Lower lobe of right lung (tissue), 2 donors: ENCODE data around the gene IFNG. TPM values are rescaled to one million over a fixed set of nuclear protein-coding genes. Genes with fewer than 3 reads are reported as not detected.
A peak's percentile ranks its signal among the peaks of the same experiment; 100 is the strongest.
"Not testable (repeated sequence)": the region's sequence is repeated elsewhere in the genome, so short reads cannot be mapped to it uniquely, and the experiment has no call there.

Experiments
- ATAC-seq, 2 donors: fragments of 200-7000 bp; cut with Tn5 transposase; one replicate each; pipeline ENCODE4 v1.9.1; 2020 to 2022; ENCODE audit warnings: mild to moderate bottlenecking in 2 of 2, moderate library complexity in 2 of 2
- DNase-seq: peaks from one replicate; pipeline ENCODE4 v3.0.0-alpha.2; 2020
- H3K27ac ChIP-seq: fragments of 200-600 bp; one replicate; pipeline ENCODE4 v1.8.0; 2022
- H3K27me3 ChIP-seq: fragments of 200-600 bp; one replicate; pipeline ENCODE4 v1.8.0; 2022; ENCODE audit warnings: low read depth
- H3K36me3 ChIP-seq: fragments of 200-600 bp; one replicate; pipeline ENCODE4 v1.8.0; 2022; ENCODE audit warnings: mild to moderate bottlenecking
- H3K4me1 ChIP-seq: fragments of 200-600 bp; one replicate; pipeline ENCODE4 v1.8.0; 2022
- H3K4me3 ChIP-seq: fragments of 200-600 bp; one replicate; pipeline ENCODE4 v1.8.0; 2022; ENCODE audit warnings: mild to moderate bottlenecking
- H3K9me3 ChIP-seq: fragments of 200-600 bp; one replicate; pipeline ENCODE4 v1.8.0; 2022
- intact Hi-C: fragments of 100-400 bp; cut with DNase I; formaldehyde crosslinking; loops from one replicate; pipeline ENCODE4 v1.11.0; 2022
- total RNA-seq: library from RNA; stranded (reverse); fragmentation: NEBNext Ultra II Directional; extraction: Animal tissue kit (Norgen Biotek cat#: 25700); gene quantifications from one replicate; pipeline ENCODE4 v1.2.1, GENCODE V29; 2021
- TF ChIP-seq, protein P1 (sequence below): fragments of 200-600 bp; IDR thresholded peaks from one replicate; pipeline ENCODE4 v1.8.0; 2022; ENCODE audit warnings: antibody characterized with exemption, mild to moderate bottlenecking
- donor health status: DM: no; HTN: yes; CAD: no; lungs with severe emphysema.

Gene IFNG
- total RNA-seq, 1 donor from 2014 or later: not detected

GRCh38 chr12:68175557-68176061, 16.1 kb upstream of the IFNG start:
- ATAC-seq: peak in 1 of 2 donors; percentile 26
- no peak for DNase-seq
- intact Hi-C loops: no loop called here
- Histone ChIP-seq H3K4me3 (no peak overlapping the region), H3K27ac (no peak overlapping the region), H3K27me3 (no peaks in the 10 kb centered on the region), H3K4me1 (no peaks in the 10 kb centered on the region), H3K36me3 (no peaks in the 10 kb centered on the region), H3K9me3 (no peaks in the 10 kb centered on the region)
- TF ChIP-seq, protein P1, sequence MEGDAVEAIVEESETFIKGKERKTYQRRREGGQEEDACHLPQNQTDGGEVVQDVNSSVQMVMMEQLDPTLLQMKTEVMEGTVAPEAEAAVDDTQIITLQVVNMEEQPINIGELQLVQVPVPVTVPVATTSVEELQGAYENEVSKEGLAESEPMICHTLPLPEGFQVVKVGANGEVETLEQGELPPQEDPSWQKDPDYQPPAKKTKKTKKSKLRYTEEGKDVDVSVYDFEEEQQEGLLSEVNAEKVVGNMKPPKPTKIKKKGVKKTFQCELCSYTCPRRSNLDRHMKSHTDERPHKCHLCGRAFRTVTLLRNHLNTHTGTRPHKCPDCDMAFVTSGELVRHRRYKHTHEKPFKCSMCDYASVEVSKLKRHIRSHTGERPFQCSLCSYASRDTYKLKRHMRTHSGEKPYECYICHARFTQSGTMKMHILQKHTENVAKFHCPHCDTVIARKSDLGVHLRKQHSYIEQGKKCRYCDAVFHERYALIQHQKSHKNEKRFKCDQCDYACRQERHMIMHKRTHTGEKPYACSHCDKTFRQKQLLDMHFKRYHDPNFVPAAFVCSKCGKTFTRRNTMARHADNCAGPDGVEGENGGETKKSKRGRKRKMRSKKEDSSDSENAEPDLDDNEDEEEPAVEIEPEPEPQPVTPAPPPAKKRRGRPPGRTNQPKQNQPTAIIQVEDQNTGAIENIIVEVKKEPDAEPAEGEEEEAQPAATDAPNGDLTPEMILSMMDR: no peak

GRCh38 chr12:68174761-68175160, 15.2 kb upstream of the IFNG start:
- ATAC-seq, H3K27ac ChIP-seq, H3K4me3 ChIP-seq, intact Hi-C loops, H3K4me1 ChIP-seq, DNase-seq, H3K27me3 ChIP-seq, H3K36me3 ChIP-seq, H3K9me3 ChIP-seq: not testable (repeated sequence)

DNA sequence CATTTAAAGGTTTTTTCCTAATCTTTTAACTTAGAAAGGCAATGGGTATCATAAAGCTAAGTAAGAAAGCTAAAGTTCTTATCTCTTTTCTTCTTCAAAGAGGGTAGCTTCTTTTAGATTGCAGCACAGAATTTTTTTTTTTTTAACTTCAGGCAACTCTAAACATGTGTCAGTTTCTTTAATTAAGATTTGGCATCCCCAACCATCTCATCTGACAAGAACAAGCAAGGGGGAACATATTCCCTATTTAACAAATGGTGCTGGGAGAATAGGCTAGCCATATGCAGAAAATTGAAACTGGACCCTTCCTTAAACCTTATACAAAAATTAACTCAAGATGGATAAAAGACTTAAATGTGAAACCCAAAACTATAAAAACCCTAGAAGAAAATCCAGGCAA, 14.3 kb upstream of the IFNG start:
- DNase-seq: no peak
- H3K27ac ChIP-seq: no peak overlapping the region
- no peaks in the 10 kb centered on the region for H3K36me3 ChIP-seq
- intact Hi-C loops: no loop called here
- H3K4me1 ChIP-seq: no peaks in the 10 kb centered on the region
- TF ChIP-seq, protein P1: no peak
- H3K4me3 ChIP-seq: no peak overlapping the region
- H3K9me3 ChIP-seq: no peaks in the 10 kb centered on the region
- H3K27me3 ChIP-seq: no peaks in the 10 kb centered on the region
- no peak for ATAC-seq

DNA sequence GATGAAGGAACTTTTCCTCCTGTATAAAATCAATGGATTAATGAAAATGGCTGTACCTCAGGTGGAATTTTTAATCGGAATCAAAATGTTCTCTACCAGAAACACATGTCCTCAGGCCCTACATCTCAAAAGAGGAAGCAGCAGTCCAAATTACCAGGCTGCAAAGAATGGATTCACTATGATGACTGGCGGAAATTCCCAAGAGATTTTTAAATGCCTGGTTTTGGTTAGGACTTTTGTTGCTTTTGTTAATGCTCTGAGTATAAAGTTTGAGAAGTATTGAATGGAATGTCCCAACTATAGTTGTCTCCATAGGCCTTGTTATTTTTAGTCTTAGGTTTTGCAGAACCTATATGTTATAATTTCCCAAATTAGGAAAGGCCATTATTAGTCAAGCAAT, 11.2 kb upstream of the IFNG start:
- Histone ChIP-seq H3K4me3 (no peak overlapping the region), H3K36me3 (no peaks in the 10 kb centered on the region), H3K9me3 (no peaks in the 10 kb centered on the region), H3K27me3 (no peaks in the 10 kb centered on the region), H3K4me1 (no peaks in the 10 kb centered on the region), H3K27ac (no peak overlapping the region)
- intact Hi-C loops: no loop called here
- DNase-seq: no peak
- TF ChIP-seq, protein P1: no peak
- ATAC-seq: no peak

- Histone ChIP-seq H3K4me1 (no peaks in the 10 kb centered on the region), H3K4me3 (no peak overlapping the region), H3K36me3 (no peaks in the 10 kb centered on the region), H3K27me3 (no peaks in the 10 kb centered on the region), H3K9me3 (no peaks in the 10 kb centered on the region), H3K27ac (no peak overlapping the region)
- DNase-seq (no peak), ATAC-seq (no peak)
- intact Hi-C loops: no loop called here
- TF ChIP-seq, protein P1: no peak
Measured at GRCh38 chr12:68169213-68169889, 9.8 kb upstream of the IFNG start.

DNA sequence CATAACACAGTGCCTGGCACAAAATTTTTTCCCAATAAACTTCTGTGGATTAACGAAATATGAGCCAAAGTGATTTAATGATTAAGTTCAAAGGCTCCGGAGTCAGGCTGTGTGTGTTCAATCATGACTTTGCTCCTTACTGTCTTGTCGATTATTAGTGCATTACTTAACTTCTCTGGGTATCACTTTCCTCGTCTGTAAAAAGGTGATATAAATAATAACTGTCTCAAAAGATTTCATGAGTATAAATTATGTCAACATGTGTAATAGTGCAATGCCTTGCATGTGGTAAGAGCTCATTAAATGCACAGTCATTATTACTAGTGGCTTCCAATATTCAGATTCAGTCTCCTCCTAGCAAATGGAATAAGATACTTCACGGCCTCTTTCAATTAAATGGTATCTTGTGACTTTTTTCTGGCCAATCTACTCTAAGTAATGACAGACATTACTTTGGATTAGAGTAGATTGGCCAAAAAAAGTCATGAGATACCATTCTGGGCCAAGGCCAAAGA, 6.8 kb upstream of the IFNG start:
- H3K9me3 ChIP-seq: no peaks in the 10 kb centered on the region
- H3K27ac ChIP-seq: no peak overlapping the region
- no peaks in the 10 kb centered on the region for H3K27me3 ChIP-seq
- no peaks in the 10 kb centered on the region for H3K4me1 ChIP-seq
- H3K36me3 ChIP-seq: no peaks in the 10 kb centered on the region
- ATAC-seq: no peak
- DNase-seq: no peak
- TF ChIP-seq, protein P1: no peak
- H3K4me3 ChIP-seq: no peak overlapping the region
- intact Hi-C loops: no loop called here
